SU-DHL-6 (cell line): ENCODE data around the gene TEKT3.

Experiments used
- CTCF ChIP-seq: fragments of 200-600 bp; sonication (generic); IDR thresholded peaks from one replicate; pipeline ENCODE4 v1.5.1; 2017; ENCODE audit warnings: antibody characterized with exemption, mild to moderate bottlenecking, low read length, moderate library complexity; ENCODE audit not compliant: insufficient read depth, poor library complexity, severe bottlenecking
- EZH2phosphoT487 ChIP-seq: fragments of 200-600 bp; sonication (generic), shearing (Covaris generic); conservative IDR thresholded peaks from 2 replicates; pipeline ENCODE4 v1.6.1; 2018; ENCODE audit warnings: mild to moderate bottlenecking, antibody characterized with exemption, low read length, moderate library complexity, mixed read lengths

GRCh38 chr17:15385305-15385704 lies 43.9 kb upstream of the TEKT3 start:
- TF ChIP-seq CTCF, result no peak
- no peak for TF ChIP-seq EZH2phosphoT487
